K562 (cell line): ENCODE results near the gene PHETA2. TPM values are rescaled to one million over a fixed set of nuclear protein-coding genes. Genes with fewer than 3 reads are reported as not detected.
A peak's percentile ranks its signal among the peaks of the same experiment; 100 is the strongest.

Source experiments
- CBFB ChIP-seq: sonication (generic); formaldehyde crosslinking; IDR thresholded peaks from 2 replicates; pipeline ENCODE4 v1.4.0; 2020; ENCODE audit warnings: mild to moderate bottlenecking, missing genetic modification reagents
- CC2D1A ChIP-seq: fragments of 450-650 bp; IDR thresholded peaks from 2 replicates; pipeline ENCODE4 v1.6.1; 2017; ENCODE audit warnings: mild to moderate bottlenecking
- CEBPB ChIP-seq: fragments of 450-650 bp; IDR thresholded peaks from 2 replicates; pipeline ENCODE4 v1.6.1; 2016; ENCODE audit warnings: missing genetic modification characterization, missing compliant biosample characterization
- GABPA ChIP-seq: fragments of 200-800 bp; sonication (Bioruptor generic); conservative IDR thresholded peaks from 2 replicates; pipeline ENCODE4 v1.6.1; 2016; ENCODE audit warnings: low read depth, missing genetic modification characterization, missing compliant biosample characterization
- HDAC2 ChIP-seq: fragments of 450-650 bp; IDR thresholded peaks from 2 replicates; pipeline ENCODE4 v1.6.1; 2016; ENCODE audit warnings: mild to moderate bottlenecking
- MCM5 ChIP-seq: fragments of 450-650 bp; IDR thresholded peaks from 2 replicates; pipeline ENCODE4 v1.6.1; 2016; ENCODE audit warnings: low read depth
- RBM34 ChIP-seq: fragments of 200-400 bp; formaldehyde crosslinking; IDR thresholded peaks from 2 replicates; pipeline ENCODE4 v1.6.1; 2018; ENCODE audit warnings: low read length, borderline replicate concordance; ENCODE audit not compliant: insufficient read depth
- SIN3B ChIP-seq: fragments of 450-650 bp; IDR thresholded peaks from 2 replicates; pipeline ENCODE4 v1.6.1; 2017; ENCODE audit warnings: low read depth, mild to moderate bottlenecking, moderate library complexity
- SMAD1 ChIP-seq: fragments of 150-350 bp; IDR thresholded peaks from 2 replicates; pipeline ENCODE4 v1.6.1; 2014; ENCODE audit warnings: low read length, low read depth; ENCODE audit not compliant: partially characterized antibody
- SMAD2 ChIP-seq: fragments of 150-350 bp; IDR thresholded peaks from 2 replicates; pipeline ENCODE4 v1.6.1; 2014; ENCODE audit warnings: low read depth, mild to moderate bottlenecking, low read length
- SRSF1 ChIP-seq: fragments of 200-400 bp; formaldehyde crosslinking; IDR thresholded peaks from 2 replicates; pipeline ENCODE4 v1.6.1; 2017; ENCODE audit warnings: mild to moderate bottlenecking, low read depth, low read length, moderate library complexity
- SRSF3 ChIP-seq: fragments of 200-400 bp; formaldehyde crosslinking; IDR thresholded peaks from 2 replicates; pipeline ENCODE4 v1.6.1; 2016; ENCODE audit warnings: mild to moderate bottlenecking, low read length, moderate library complexity; ENCODE audit not compliant: insufficient read depth
- XRCC4 ChIP-seq: IDR thresholded peaks from one replicate; pipeline ENCODE4 v1.6.1; 2011; ENCODE audit not compliant: insufficient read depth, insufficient read length; ENCODE audit errors: extremely low read depth
- ZNF121 ChIP-seq: sonication (generic); formaldehyde crosslinking; conservative IDR thresholded peaks from 2 replicates; pipeline ENCODE4 v1.8.0; 2022; ENCODE audit warnings: missing genetic modification reagents
- ZNF197 ChIP-seq: fragments of 200-800 bp; sonication (Bioruptor generic); IDR thresholded peaks from 2 replicates; pipeline ENCODE4 v1.6.1; 2016; ENCODE audit warnings: low read depth, missing genetic modification characterization, missing compliant biosample characterization
- ZNF232 ChIP-seq: sonication (generic); formaldehyde crosslinking; IDR thresholded peaks from 2 replicates; pipeline ENCODE4 v1.8.0; 2022; ENCODE audit warnings: mild to moderate bottlenecking, missing genetic modification reagents
- ZNF324 ChIP-seq: fragments of 250-450 bp; sonication (Bioruptor Pico); IDR thresholded peaks from 2 replicates; pipeline ENCODE4 v1.4.0; 2020; ENCODE audit warnings: mild to moderate bottlenecking
- ZNF695 ChIP-seq: fragments of 450-650 bp; formaldehyde crosslinking; IDR thresholded peaks from 2 replicates; pipeline ENCODE4 v1.4.0; 2020; ENCODE audit warnings: mild to moderate bottlenecking, moderate library complexity
- ZNF77 ChIP-seq: fragments of 250-450 bp; sonication (Bioruptor Pico); IDR thresholded peaks from 2 replicates; pipeline ENCODE4 v1.5.0; 2020
- polyA plus RNA-seq, 8 experiments: library from polyadenylated mRNA; depleted of rRNA in 4 of 8; stranded (reverse) in 5 of 8; unstranded in 3 of 8; fragments of >200 nt; fragmentation: Nextera tagmentation in 2 of 8; fragmentation: Illumina TruSeq in 1 of 8; extraction: Ambion mirVana in 2 of 8; extraction: Trizol in 1 of 8; gene quantifications; 2 replicates each; pipeline versions ENCODE4 v1.2.1 to v1.2.3, GENCODE V29; 2011 to 2014; ENCODE audit warnings: inconsistent platforms in 1 of 8, missing spikeins in 1 of 8
- total RNA-seq, 7 experiments: library from RNA; depleted of rRNA in 6 of 7; stranded (reverse); fragments of >200 nt in 6 of 7; fragmentation: Illumina TruSeq in 2 of 7; extraction: Trizol in 2 of 7; gene quantifications; 2 replicates each; pipeline versions ENCODE4 v1.2.1 to v1.2.3, GENCODE V29; 2011 to 2021; ENCODE audit warnings: low replicate concordance in 1 of 7
- TF ChIP-seq, protein P1 (sequence below): sonication (generic); formaldehyde crosslinking; IDR thresholded peaks from 2 replicates; pipeline ENCODE4 v1.8.1; 2023; ENCODE audit warnings: mild to moderate bottlenecking, missing genetic modification reagents
- TF ChIP-seq, protein P2 (sequence below): sonication (generic); formaldehyde crosslinking; IDR thresholded peaks from 2 replicates; pipeline ENCODE4 v1.8.1; 2023; ENCODE audit warnings: mild to moderate bottlenecking, missing genetic modification reagents, moderate library complexity
- TF ChIP-seq, protein P3 (sequence below): sonication (generic); formaldehyde crosslinking; IDR thresholded peaks from 2 replicates; pipeline ENCODE4 v1.8.1; 2023; ENCODE audit warnings: mild to moderate bottlenecking, missing genetic modification reagents
- TF ChIP-seq, protein P4 (sequence below): IDR thresholded peaks from 2 replicates; pipeline ENCODE4 v1.6.1; 2011; ENCODE audit not compliant: insufficient read length; ENCODE audit errors: extremely low read depth

Gene PHETA2
- total and polyA plus RNA-seq, 9 of the 15 experiments (the other 6 are each of a cell fraction or from before 2014, with no cell fraction given), result 0.07 to 0.22 (median 0.08) TPM; not detected in 5

DNA sequence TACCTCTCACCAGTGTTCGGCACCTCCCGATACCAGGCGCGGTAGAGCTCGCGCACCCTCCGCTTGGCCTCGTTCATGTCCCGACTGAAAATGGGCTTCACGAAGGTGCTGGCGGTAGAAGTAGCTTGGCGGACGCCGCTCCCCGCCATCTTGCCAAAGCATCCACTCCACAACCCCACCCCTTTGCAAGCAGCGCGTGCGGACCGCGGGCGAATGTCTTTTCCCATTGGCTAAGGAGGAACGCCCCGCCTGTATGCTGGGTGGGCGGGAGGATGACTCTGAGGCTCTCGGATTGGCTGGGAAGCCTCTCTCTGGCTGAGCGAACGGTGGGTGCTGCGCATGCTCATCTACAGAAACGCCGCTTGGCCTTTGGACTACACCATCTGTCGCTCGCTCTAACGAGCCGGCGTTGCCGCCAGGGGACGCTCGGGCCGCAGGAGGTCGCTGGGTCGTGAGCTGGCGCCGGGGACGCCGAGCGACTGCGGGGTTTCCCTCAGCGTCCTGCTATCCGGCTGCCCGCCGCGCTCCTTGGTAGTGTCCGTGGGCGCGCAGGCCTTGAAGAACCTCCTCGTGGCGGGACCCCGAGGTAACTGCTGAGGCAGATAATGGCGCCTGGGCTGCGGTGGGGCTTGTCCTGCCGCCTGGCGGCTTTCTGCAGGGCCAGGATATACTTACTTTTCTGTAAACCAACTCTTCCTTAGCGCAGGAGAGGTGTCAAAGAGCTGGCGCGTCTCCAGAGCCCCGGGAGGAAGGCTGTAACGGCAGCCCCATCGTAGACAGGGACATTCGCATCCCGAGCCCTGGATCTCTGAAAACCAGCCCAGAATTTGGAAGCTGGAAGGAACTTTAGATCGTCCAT, 16.8 kb downstream of the PHETA2 start, which contains the start of gene NDUFA6 (continued):
- no peak for TF ChIP-seq CEBPB (tag)
- no peak for TF ChIP-seq GABPA (tag)
- TF ChIP-seq ZNF121 (CRISPR knock-in tag), result no peak
- TF ChIP-seq SRSF1, result no peak
- TF ChIP-seq, protein P1, sequence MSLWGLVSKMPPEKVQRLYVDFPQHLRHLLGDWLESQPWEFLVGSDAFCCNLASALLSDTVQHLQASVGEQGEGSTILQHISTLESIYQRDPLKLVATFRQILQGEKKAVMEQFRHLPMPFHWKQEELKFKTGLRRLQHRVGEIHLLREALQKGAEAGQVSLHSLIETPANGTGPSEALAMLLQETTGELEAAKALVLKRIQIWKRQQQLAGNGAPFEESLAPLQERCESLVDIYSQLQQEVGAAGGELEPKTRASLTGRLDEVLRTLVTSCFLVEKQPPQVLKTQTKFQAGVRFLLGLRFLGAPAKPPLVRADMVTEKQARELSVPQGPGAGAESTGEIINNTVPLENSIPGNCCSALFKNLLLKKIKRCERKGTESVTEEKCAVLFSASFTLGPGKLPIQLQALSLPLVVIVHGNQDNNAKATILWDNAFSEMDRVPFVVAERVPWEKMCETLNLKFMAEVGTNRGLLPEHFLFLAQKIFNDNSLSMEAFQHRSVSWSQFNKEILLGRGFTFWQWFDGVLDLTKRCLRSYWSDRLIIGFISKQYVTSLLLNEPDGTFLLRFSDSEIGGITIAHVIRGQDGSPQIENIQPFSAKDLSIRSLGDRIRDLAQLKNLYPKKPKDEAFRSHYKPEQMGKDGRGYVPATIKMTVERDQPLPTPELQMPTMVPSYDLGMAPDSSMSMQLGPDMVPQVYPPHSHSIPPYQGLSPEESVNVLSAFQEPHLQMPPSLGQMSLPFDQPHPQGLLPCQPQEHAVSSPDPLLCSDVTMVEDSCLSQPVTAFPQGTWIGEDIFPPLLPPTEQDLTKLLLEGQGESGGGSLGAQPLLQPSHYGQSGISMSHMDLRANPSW, result no peak
- TF ChIP-seq MCM5, result no peak
- TF ChIP-seq ZNF77 (CRISPR knock-in tag), result no peak
- no peak for TF ChIP-seq ZNF324
- no peak for TF ChIP-seq RBM34
- no peak for TF ChIP-seq ZNF232 (CRISPR knock-in tag)
- no peak for TF ChIP-seq SMAD1
- TF ChIP-seq ZNF197, result no peak
- TF ChIP-seq SIN3B, result peak; percentile 68; the same call in 1 of the 2 replicates
- no peak for TF ChIP-seq XRCC4
- no peak for TF ChIP-seq CC2D1A
- TF ChIP-seq SMAD2, result no peak
- TF ChIP-seq ZNF695 (CRISPR knock-in tag), result no peak
- no peak for TF ChIP-seq SRSF3
- TF ChIP-seq CBFB (CRISPR knock-in tag), result no peak
- TF ChIP-seq, protein P2, sequence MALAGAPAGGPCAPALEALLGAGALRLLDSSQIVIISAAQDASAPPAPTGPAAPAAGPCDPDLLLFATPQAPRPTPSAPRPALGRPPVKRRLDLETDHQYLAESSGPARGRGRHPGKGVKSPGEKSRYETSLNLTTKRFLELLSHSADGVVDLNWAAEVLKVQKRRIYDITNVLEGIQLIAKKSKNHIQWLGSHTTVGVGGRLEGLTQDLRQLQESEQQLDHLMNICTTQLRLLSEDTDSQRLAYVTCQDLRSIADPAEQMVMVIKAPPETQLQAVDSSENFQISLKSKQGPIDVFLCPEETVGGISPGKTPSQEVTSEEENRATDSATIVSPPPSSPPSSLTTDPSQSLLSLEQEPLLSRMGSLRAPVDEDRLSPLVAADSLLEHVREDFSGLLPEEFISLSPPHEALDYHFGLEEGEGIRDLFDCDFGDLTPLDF, result 0 out of 2 replicates have a peak, but pooled peaks have one; percentile 76
- no peak; the same call in 1 of the 2 replicates for TF ChIP-seq HDAC2
- TF ChIP-seq, protein P3, sequence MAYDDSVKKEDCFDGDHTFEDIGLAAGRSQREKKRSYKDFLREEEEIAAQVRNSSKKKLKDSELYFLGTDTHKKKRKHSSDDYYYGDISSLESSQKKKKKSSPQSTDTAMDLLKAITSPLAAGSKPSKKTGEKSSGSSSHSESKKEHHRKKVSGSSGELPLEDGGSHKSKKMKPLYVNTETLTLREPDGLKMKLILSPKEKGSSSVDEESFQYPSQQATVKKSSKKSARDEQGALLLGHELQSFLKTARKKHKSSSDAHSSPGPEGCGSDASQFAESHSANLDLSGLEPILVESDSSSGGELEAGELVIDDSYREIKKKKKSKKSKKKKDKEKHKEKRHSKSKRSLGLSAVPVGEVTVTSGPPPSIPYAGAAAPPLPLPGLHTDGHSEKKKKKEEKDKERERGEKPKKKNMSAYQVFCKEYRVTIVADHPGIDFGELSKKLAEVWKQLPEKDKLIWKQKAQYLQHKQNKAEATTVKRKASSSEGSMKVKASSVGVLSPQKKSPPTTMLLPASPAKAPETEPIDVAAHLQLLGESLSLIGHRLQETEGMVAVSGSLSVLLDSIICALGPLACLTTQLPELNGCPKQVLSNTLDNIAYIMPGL (CRISPR knock-in tag), result 0 out of 2 replicates have a peak, but pooled peaks have one; percentile 28
- TF ChIP-seq, protein P4, sequence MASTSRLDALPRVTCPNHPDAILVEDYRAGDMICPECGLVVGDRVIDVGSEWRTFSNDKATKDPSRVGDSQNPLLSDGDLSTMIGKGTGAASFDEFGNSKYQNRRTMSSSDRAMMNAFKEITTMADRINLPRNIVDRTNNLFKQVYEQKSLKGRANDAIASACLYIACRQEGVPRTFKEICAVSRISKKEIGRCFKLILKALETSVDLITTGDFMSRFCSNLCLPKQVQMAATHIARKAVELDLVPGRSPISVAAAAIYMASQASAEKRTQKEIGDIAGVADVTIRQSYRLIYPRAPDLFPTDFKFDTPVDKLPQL, result peak; percentile 26
